Measurements from ENCODE around the gene RCOR1. TPM values are rescaled to one million over a fixed set of nuclear protein-coding genes. Genes with fewer than 3 reads are reported as not detected.
"Not testable (repeated sequence)": the region's sequence is repeated elsewhere in the genome, so short reads cannot be mapped to it uniquely, and the experiment has no call there.

Gene RCOR1
- polyA plus RNA-seq, 1 donor from 2014 or later = 10.4 TPM

- H3F3A ChIP-seq (ENCODE audit: insufficient read depth, low read length, poor library complexity, severe bottlenecking) = no peaks in the 10 kb centered on the region
- H3K4me3 ChIP-seq (ENCODE audit: low read length) = no peak overlapping the region
- no peak overlapping the region for H3K9ac ChIP-seq (ENCODE audit: low read length)
- peaks cover 2% of the 10 kb centered on the region for H3K79me2 ChIP-seq (replicated peaks; ENCODE audit: insufficient read depth, low read length)
- H3K9me2 ChIP-seq (ENCODE audit: insufficient read depth, low read length) = no peaks in the 10 kb centered on the region
- H3K9me3 ChIP-seq (ENCODE audit: low read length) = no peaks in the 10 kb centered on the region
- H3K27ac ChIP-seq (ENCODE audit: low read length) = no peak overlapping the region
- H2AFZ ChIP-seq (ENCODE audit: low read depth, low read length) = no peak overlapping the region
- H4K20me1 ChIP-seq (ENCODE audit: insufficient read depth) = no peaks in the 10 kb centered on the region
- no peaks in the 10 kb centered on the region for H3K36me3 ChIP-seq (ENCODE audit: insufficient read depth, low read length)
- TF ChIP-seq CTCF (IDR thresholded peaks at IDR 0.05; ENCODE audit: poor library complexity, severe bottlenecking) (no peak), POLR2AphosphoS5 (IDR thresholded peaks at IDR 0.05) (no peak), EZH2 (IDR thresholded peaks at IDR 0.05; ENCODE audit: borderline replicate concordance, insufficient read depth, low read length, poor library complexity, severe bottlenecking) (no peak), SMC3 (conservative IDR thresholded peaks at IDR 0.05; ENCODE audit: poor library complexity) (no peak), RAD21 (conservative IDR thresholded peaks at IDR 0.05) (no peak), EP300 (conservative IDR thresholded peaks at IDR 0.05; ENCODE audit: poor library complexity, severe bottlenecking) (no peak), MXI1 (conservative IDR thresholded peaks at IDR 0.05; ENCODE audit: poor library complexity, severe bottlenecking) (no peak), TAF1 (IDR thresholded peaks at IDR 0.05; ENCODE audit: low read depth) (no peak)
- TF ChIP-seq, protein P1, sequence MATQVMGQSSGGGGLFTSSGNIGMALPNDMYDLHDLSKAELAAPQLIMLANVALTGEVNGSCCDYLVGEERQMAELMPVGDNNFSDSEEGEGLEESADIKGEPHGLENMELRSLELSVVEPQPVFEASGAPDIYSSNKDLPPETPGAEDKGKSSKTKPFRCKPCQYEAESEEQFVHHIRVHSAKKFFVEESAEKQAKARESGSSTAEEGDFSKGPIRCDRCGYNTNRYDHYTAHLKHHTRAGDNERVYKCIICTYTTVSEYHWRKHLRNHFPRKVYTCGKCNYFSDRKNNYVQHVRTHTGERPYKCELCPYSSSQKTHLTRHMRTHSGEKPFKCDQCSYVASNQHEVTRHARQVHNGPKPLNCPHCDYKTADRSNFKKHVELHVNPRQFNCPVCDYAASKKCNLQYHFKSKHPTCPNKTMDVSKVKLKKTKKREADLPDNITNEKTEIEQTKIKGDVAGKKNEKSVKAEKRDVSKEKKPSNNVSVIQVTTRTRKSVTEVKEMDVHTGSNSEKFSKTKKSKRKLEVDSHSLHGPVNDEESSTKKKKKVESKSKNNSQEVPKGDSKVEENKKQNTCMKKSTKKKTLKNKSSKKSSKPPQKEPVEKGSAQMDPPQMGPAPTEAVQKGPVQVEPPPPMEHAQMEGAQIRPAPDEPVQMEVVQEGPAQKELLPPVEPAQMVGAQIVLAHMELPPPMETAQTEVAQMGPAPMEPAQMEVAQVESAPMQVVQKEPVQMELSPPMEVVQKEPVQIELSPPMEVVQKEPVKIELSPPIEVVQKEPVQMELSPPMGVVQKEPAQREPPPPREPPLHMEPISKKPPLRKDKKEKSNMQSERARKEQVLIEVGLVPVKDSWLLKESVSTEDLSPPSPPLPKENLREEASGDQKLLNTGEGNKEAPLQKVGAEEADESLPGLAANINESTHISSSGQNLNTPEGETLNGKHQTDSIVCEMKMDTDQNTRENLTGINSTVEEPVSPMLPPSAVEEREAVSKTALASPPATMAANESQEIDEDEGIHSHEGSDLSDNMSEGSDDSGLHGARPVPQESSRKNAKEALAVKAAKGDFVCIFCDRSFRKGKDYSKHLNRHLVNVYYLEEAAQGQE (IDR thresholded peaks at IDR 0.05; ENCODE audit: borderline replicate concordance) = no peak
- H3K27me3 ChIP-seq (ENCODE audit: insufficient read depth, low read depth, low read length) = no peaks in the 10 kb centered on the region
- no peak overlapping the region for H3K4me2 ChIP-seq (ENCODE audit: low read length)
These were observed 38.4 kb downstream of the RCOR1 start for GRCh38 chr14:102630881-102631280.

DNA sequence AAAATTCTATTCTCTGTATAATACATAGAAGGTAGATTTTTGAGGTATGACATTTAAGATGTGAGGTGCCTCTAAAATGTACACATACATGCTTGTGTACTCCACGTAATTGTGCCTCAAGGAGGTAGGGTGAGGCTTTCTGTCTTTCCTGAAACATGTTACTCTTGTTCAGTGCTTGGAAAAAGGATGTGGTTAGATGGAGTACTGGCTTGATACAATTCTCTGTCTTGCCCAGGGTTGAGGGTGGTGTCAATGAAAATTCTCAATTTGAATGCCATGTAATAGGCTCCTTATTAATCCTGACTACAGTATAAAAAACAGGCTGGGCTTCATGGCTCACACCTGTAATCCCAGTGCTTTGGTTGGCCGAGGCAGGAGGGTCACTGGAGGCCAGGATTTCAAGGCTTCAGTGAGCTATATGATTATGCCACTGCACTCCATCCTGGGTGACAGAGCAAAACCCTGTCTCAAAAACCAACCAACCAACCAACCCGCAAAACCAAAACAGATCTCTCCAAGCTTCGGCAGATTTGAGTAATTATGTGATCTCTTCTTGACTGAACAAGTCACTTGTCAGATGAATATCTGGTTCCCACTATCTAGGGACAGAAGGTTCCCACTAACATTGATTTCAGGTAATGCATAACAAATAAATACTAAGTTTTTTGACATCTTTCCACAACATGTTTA, 41.6 kb downstream of the RCOR1 start:
- Histone ChIP-seq H3K9me2 (ENCODE audit: insufficient read depth, low read length) (no peaks in the 10 kb centered on the region), H3K27me3 (ENCODE audit: insufficient read depth, low read depth, low read length) (no peaks in the 10 kb centered on the region), H4K20me1 (ENCODE audit: insufficient read depth) (no peaks in the 10 kb centered on the region), H3K9me3 (ENCODE audit: low read length) (no peaks in the 10 kb centered on the region), H3K27ac (ENCODE audit: low read length) (no peak overlapping the region), H3K9ac (ENCODE audit: low read length) (no peak overlapping the region), H3K79me2 (replicated peaks; ENCODE audit: insufficient read depth, low read length) (peaks cover 3% of the 10 kb centered on the region), H3K4me3 (ENCODE audit: low read length) (no peak overlapping the region), H3K4me2 (ENCODE audit: low read length) (no peak overlapping the region), H2AFZ (ENCODE audit: low read depth, low read length) (no peak overlapping the region), H3F3A (ENCODE audit: insufficient read depth, low read length, poor library complexity, severe bottlenecking) (no peaks in the 10 kb centered on the region), H3K36me3 (ENCODE audit: insufficient read depth, low read length) (no peaks in the 10 kb centered on the region)
- TF ChIP-seq TAF1 (IDR thresholded peaks at IDR 0.05; ENCODE audit: low read depth) (no peak), RAD21 (conservative IDR thresholded peaks at IDR 0.05) (no peak), EP300 (conservative IDR thresholded peaks at IDR 0.05; ENCODE audit: poor library complexity, severe bottlenecking) (no peak), EZH2 (IDR thresholded peaks at IDR 0.05; ENCODE audit: borderline replicate concordance, insufficient read depth, low read length, poor library complexity, severe bottlenecking) (no peak), CTCF (IDR thresholded peaks at IDR 0.05; ENCODE audit: poor library complexity, severe bottlenecking) (no peak), MXI1 (conservative IDR thresholded peaks at IDR 0.05; ENCODE audit: poor library complexity, severe bottlenecking) (no peak), POLR2AphosphoS5 (IDR thresholded peaks at IDR 0.05) (no peak), SMC3 (conservative IDR thresholded peaks at IDR 0.05; ENCODE audit: poor library complexity) (no peak)
- TF ChIP-seq, protein P1 (IDR thresholded peaks at IDR 0.05; ENCODE audit: borderline replicate concordance) = no peak

DNA sequence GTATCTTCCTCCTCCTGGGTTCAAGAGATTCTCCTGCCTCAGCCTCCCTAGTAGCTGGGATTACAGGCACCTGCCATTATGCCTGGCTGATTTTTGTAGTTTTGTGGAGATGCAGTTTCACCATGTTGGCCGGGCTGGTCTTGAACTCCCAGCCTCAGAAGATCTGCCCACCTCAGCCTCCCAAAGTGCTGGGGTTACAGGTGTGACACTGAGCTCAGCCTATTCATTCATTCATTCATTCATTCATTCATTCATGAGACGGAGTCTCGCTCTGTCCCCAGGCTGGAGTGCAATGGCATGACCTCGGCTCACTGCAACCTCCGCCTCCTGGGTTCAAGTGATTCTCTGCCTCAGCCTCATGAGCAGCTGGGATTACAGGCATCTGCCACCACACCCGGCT, 47.2 kb downstream of the RCOR1 start:
- H3K27me3 ChIP-seq (ENCODE audit: insufficient read depth, low read depth, low read length); H2AFZ ChIP-seq (ENCODE audit: low read depth, low read length); H3K36me3 ChIP-seq (ENCODE audit: insufficient read depth, low read length); H3K4me2 ChIP-seq (ENCODE audit: low read length); H3K79me2 ChIP-seq (replicated peaks; ENCODE audit: insufficient read depth, low read length); H3K27ac ChIP-seq (ENCODE audit: low read length); H4K20me1 ChIP-seq (ENCODE audit: insufficient read depth); H3K9me2 ChIP-seq (ENCODE audit: insufficient read depth, low read length); H3K4me3 ChIP-seq (ENCODE audit: low read length); H3K9me3 ChIP-seq (ENCODE audit: low read length); H3K9ac ChIP-seq (ENCODE audit: low read length); H3F3A ChIP-seq (ENCODE audit: insufficient read depth, low read length, poor library complexity, severe bottlenecking): not testable (repeated sequence)

All from neural cell (in vitro differentiated cells).